LNCaP clone FGC (cell line): Measurements from ENCODE around the gene SFSWAP.

Source experiments
- DNase-seq: peaks from one replicate; pipeline ENCODE4 v3.0.0-alpha.2; 2011; ENCODE audit warnings: low read depth
- H3K4me3 ChIP-seq: 2 replicates; pipeline ENCODE4 v1.5.1; 2011; ENCODE audit warnings: mild to moderate bottlenecking, low read depth, low read length, control low read depth
- TF ChIP-seq, protein P1 (sequence below): IDR thresholded peaks from 2 replicates; pipeline ENCODE4 v1.5.1; 2012; ENCODE audit warnings: mild to moderate bottlenecking; ENCODE audit not compliant: control insufficient read depth, insufficient read depth; ENCODE audit errors: extremely low read depth

The SFSWAP gene

DNA sequence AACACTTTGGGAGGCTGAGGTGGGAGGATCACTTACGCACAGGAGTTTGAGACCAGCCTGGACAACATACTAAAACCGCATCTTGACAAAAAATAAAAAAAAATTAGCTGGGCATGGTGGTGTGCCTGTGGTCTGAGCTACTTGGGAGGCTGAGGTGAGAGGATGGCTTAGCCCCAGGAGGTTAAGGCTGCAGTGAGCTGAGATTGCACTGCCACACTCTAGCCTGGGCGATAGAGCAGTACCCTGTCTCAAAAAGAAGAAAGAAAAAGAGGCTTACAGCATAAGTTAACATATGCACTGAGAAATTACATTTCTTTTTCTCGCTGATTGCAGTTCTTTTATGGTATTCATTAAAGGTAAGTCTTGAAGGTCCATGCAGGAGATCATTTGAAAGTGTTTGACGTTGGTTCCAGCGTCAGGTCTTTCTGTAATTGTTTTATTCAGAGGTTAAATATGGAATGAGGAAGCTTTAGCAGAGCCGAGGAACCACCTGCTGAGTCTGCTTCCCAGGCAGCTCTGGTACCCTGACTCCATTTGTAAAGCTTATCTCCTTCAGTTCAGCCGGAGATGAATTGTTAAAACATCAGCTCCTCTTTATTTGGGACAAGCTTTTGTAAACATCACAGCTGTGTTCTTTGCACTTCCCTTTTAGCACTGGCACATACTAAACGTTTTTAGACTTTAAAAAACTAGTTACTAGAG, 18.5 kb downstream of the SFSWAP start:
- TF ChIP-seq, protein P1, sequence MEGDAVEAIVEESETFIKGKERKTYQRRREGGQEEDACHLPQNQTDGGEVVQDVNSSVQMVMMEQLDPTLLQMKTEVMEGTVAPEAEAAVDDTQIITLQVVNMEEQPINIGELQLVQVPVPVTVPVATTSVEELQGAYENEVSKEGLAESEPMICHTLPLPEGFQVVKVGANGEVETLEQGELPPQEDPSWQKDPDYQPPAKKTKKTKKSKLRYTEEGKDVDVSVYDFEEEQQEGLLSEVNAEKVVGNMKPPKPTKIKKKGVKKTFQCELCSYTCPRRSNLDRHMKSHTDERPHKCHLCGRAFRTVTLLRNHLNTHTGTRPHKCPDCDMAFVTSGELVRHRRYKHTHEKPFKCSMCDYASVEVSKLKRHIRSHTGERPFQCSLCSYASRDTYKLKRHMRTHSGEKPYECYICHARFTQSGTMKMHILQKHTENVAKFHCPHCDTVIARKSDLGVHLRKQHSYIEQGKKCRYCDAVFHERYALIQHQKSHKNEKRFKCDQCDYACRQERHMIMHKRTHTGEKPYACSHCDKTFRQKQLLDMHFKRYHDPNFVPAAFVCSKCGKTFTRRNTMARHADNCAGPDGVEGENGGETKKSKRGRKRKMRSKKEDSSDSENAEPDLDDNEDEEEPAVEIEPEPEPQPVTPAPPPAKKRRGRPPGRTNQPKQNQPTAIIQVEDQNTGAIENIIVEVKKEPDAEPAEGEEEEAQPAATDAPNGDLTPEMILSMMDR, result no peak
- H3K4me3 ChIP-seq, result no peak overlapping the region
- DNase-seq, result no peak

DNA sequence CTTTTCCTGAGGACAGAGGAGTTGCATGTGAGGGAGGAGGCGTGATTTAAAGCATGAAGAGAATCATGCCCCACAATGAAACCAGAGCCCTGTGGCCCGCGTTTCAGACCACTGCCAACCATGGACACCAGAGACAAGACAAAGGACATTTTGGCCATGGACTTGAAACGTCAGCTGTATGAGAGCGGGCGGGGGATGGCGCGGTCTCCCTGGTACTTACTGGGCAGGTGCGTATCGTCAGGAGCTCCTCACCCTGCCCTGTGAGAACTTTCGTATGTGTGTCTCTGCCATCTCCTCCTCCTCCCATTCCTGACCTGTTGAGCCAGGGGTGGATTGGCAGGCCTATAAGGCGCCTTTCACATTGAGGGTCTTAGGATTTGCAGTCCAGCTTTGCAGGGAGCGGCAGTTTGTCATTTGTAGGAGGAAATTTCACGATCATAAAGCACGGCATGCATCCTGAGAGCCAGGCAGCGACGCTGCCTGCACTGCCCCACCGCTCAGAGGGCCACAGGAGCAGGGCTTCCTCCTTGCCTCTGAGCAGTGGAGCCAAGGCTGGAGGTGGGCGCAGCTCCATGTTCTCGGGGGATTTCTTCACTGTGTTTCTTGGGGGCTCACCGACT, 22.2 kb downstream of the SFSWAP start:
- no peak overlapping the region for H3K4me3 ChIP-seq
- TF ChIP-seq, protein P1, result no peak
- DNase-seq, result no peak

DNA sequence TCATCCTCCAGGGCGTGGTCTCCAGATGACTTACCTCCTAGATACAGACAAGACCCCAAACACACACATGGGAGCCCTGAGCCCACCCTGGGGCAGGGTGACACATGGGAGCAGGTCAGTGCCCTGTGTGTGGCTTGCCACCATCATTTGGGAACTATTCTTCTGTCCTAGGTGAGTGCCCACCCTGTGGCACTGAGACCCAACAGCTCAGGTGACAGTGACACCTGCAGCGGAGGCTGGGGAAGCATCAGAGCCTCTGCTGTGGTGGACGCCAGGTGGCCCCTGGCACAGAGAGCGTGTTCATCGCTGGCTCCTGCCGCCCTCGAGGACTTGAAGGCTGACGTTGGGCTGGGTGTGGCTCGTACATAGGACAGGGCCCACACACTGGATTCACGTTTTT, 23.0 kb downstream of the SFSWAP start:
- H3K4me3 ChIP-seq, result no peak overlapping the region
- DNase-seq, result no peak
- TF ChIP-seq, protein P1, result no peak

DNA sequence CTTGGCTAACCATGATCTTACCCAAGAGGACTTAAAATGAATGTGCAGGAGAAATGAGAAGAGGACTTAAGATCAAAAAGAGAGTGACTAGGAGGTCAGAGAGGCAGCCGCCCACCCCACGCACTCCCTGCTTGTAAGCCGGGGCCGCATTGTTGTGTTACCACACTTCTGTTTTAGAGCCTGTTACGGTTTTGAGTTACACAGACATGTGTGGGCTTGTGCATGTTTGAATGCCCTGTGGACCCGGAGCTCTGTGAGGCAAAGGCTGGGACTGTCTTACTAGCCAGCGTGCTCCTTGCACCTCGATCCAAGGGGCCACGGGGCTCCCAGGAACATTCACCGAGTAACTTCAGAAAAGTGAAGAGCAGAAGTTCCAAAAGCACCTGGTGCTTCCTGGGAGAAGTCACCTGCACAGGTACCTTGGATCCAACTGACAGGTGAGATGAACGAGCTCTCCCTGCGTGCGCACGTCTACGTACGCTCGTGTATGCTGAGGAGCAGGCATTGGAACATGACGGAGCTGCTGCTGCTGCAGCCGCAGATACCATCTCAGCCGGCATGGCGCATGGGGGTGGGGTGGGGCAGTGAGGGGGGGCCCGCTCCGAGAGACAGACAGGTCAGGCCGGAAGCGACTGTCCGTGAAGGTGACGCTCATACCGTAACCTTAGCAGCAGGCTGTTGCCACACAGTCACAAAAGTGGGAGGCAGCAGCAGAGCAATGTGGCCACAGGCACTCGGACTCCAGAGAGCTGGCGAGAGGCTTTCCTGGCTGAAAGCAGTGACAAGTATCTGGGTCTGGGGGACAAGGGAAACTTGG, 23.7 kb downstream of the SFSWAP start:
- DNase-seq, result no peak

DNA sequence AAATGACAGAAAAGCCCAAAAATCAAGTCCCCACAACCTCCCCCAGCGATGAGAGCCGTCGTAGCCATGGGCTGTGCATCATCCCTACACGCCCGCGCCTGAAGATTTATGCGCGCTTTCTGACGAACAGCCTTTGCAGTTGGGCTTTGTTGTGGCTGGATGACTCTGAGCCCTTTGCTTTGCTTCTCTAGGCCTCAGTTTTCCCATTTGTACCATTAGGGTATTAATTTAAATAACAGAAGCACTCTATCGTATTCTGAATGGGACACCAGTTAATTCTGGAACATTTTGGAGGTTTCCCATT, 24.2 kb downstream of the SFSWAP start:
- no peak for DNase-seq

More for the DNA sequence above, 23.7 kb downstream of the SFSWAP start:
- no peak overlapping the region for H3K4me3 ChIP-seq
- TF ChIP-seq, protein P1, result no peak

DNA sequence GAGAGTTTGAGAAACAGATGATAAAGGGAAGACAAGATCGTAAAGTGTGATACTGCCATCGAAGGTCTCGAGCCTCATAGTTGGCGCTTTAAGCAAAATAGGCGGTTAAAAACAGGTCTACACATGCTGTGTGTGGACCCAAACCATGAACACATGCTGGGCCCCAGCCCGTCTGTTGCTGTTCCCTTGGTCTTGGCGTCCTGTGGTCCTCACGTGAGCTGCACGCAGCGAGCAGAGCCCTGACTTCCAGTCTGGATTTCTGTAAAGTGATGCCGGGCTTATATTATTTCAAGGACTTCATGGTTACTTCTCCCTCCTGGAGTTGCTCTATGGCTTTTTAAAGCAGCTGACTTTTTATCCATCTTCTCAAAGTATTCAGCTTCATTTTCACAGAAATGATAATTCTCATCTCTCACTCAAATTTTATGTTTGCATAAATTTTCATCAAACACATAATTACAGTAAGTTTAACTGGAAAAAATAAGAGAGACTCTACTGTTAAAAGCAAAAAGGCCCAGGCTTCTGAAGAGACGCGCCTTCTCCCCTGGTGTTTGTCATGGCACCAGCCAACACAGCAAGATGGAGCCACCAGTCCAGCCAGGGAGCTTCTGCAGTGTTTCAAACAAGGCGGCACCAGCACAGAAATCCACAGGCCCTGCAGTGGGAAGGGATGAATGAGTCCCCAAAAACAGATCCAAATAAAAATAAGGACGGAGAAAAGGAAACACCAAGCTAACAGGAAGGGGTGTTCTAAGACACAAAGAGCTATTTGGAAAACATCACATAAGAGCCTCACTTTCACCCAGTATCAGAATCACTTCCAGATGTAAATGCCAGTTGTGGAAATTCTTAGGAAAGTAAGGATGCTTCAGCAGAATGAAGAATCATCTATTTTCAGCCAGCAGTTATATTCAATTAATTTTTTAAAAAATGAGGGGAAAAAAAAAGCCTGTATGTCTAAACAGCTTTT, 24.9 kb downstream of the SFSWAP start:
- no peak for DNase-seq

More for the DNA sequence above, 24.2 kb downstream of the SFSWAP start:
- no peak overlapping the region for H3K4me3 ChIP-seq
- TF ChIP-seq, protein P1, result no peak

More for the DNA sequence above, 24.9 kb downstream of the SFSWAP start:
- H3K4me3 ChIP-seq, result no peak overlapping the region
- TF ChIP-seq, protein P1, result no peak
